Measurements from ENCODE around the gene MACROD2. TPM values are rescaled to one million over a fixed set of nuclear protein-coding genes. Genes with fewer than 3 reads are reported as not detected.

Gene MACROD2
- total and polyA plus RNA-seq, 2 experiments from 2014 or later = 2.8 to 4.3 TPM

- H4K20me1 ChIP-seq (replicated peaks; ENCODE audit: insufficient read depth) = no peaks in the 10 kb centered on the region
- no peaks in the 10 kb centered on the region for H3K27me3 ChIP-seq (ENCODE audit: insufficient read depth)
- DNase-seq (ENCODE audit: low spot score) = no peak
- peaks cover 1% of the 10 kb centered on the region for H3K27me3 Mint-ChIP-seq (ENCODE audit: insufficient read depth, low read depth, poor library complexity)
- H3K27ac Mint-ChIP-seq = no peak overlapping the region
- H3K36me3 Mint-ChIP-seq (ENCODE audit: low read depth) = no peaks in the 10 kb centered on the region
- H3K9me3 Mint-ChIP-seq = no peaks in the 10 kb centered on the region
- H3K36me3 ChIP-seq (ENCODE audit: insufficient read depth) = no peaks in the 10 kb centered on the region
- no peak overlapping the region for H3K4me3 Mint-ChIP-seq
- H3K4me3 ChIP-seq = no peak overlapping the region
- no peak overlapping the region for H2AFZ ChIP-seq
- no peaks in the 10 kb centered on the region for H3K4me1 ChIP-seq (ENCODE audit: insufficient read depth)
- H3F3A ChIP-seq (replicated peaks; ENCODE audit: low read depth) = no peaks in the 10 kb centered on the region
- no peaks in the 10 kb centered on the region for H3K79me2 ChIP-seq (replicated peaks; ENCODE audit: insufficient read depth)
- no peak overlapping the region for H3K4me2 ChIP-seq
- no peak overlapping the region for H3K27ac ChIP-seq (ENCODE audit: low read depth)
- no peaks in the 10 kb centered on the region; the same call in 1 of the 2 replicates for H3K9me2 ChIP-seq (ENCODE audit: insufficient read depth)
- no peak for TF ChIP-seq CREB1 (CRISPR knock-in tag; IDR thresholded peaks at IDR 0.05; ENCODE audit: low read depth)
- no peak for TF ChIP-seq ZNF462 (CRISPR knock-in tag; IDR thresholded peaks at IDR 0.05)
- TF ChIP-seq STAT1 (IDR thresholded peaks at IDR 0.05; ENCODE audit: unreplicated experiment) = no peak
- no peak for TF ChIP-seq ZNF114 (CRISPR knock-in tag; IDR thresholded peaks at IDR 0.05)
- no peak for TF ChIP-seq JUNB (IDR thresholded peaks at IDR 0.05; ENCODE audit: unreplicated experiment)
- TF ChIP-seq POLR2AphosphoS5 (IDR thresholded peaks at IDR 0.05; ENCODE audit: low read depth) = no peak
- no peak for ATAC-seq
- peaks cover 9% of the 10 kb centered on the region; the same call in 2 of the 3 replicates for H3K4me1 Mint-ChIP-seq
Observed at GRCh38 chr20:15455279-15455678, 1460.0 kb downstream of the MACROD2 start.

DNA sequence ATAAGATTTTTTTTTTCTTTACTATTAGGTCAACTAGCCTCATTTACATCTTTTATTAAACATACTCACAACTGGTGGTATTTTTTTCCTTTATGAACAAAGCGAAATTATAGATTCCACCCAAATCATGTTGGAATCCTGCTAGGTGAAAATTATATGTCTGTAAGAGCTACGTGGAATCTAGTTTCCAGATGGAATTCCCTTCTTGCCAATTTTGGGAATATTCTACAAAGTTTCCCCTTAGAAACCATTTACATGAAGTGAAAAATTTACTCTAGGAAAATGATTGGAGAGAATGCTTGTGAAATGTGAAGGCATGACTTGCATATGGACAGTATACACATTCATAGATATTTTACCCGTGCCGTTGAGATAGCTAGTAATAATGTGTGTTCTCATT lies 1466.6 kb downstream of the MACROD2 start:
- H3K36me3 ChIP-seq (ENCODE audit: insufficient read depth) = no peaks in the 10 kb centered on the region
- no peak overlapping the region for H2AFZ ChIP-seq
- no peaks in the 10 kb centered on the region for H3K27me3 ChIP-seq (ENCODE audit: insufficient read depth)
- DNase-seq (ENCODE audit: low spot score) = no peak
- no peaks in the 10 kb centered on the region for H3K4me1 Mint-ChIP-seq
- H3K4me2 ChIP-seq = no peak overlapping the region
- H3K79me2 ChIP-seq (replicated peaks; ENCODE audit: insufficient read depth) = no peaks in the 10 kb centered on the region
- no peak for ATAC-seq
- peaks cover 8% of the 10 kb centered on the region; the same call in 1 of the 2 replicates for H3K9me2 ChIP-seq (ENCODE audit: insufficient read depth)
- H3K4me1 ChIP-seq (ENCODE audit: insufficient read depth) = no peaks in the 10 kb centered on the region
- no peak overlapping the region for H3K4me3 Mint-ChIP-seq
- H3K4me3 ChIP-seq = no peak overlapping the region
- H3K9me3 Mint-ChIP-seq = no peaks in the 10 kb centered on the region
- H4K20me1 ChIP-seq (replicated peaks; ENCODE audit: insufficient read depth) = no peaks in the 10 kb centered on the region
- H3K27ac ChIP-seq (ENCODE audit: low read depth) = no peak overlapping the region
- no peaks in the 10 kb centered on the region for H3F3A ChIP-seq (replicated peaks; ENCODE audit: low read depth)
- H3K36me3 Mint-ChIP-seq (ENCODE audit: low read depth) = no peaks in the 10 kb centered on the region
- H3K27me3 Mint-ChIP-seq (ENCODE audit: insufficient read depth, low read depth, poor library complexity) = no peaks in the 10 kb centered on the region
- no peak overlapping the region for H3K27ac Mint-ChIP-seq
- no peak for TF ChIP-seq STAT1 (IDR thresholded peaks at IDR 0.05; ENCODE audit: unreplicated experiment)
- no peak for TF ChIP-seq ZNF114 (CRISPR knock-in tag; IDR thresholded peaks at IDR 0.05)
- no peak for TF ChIP-seq EZH2phosphoT487 (IDR thresholded peaks at IDR 0.05; ENCODE audit: unreplicated experiment)
- TF ChIP-seq ZNF462 (CRISPR knock-in tag; IDR thresholded peaks at IDR 0.05) = no peak

All from GM23338 (cell line).